ENCODE results near the gene PRPH2. TPM values are rescaled to one million over a fixed set of nuclear protein-coding genes. Genes with fewer than 3 reads are reported as not detected.

PRPH2 gene, protein sequence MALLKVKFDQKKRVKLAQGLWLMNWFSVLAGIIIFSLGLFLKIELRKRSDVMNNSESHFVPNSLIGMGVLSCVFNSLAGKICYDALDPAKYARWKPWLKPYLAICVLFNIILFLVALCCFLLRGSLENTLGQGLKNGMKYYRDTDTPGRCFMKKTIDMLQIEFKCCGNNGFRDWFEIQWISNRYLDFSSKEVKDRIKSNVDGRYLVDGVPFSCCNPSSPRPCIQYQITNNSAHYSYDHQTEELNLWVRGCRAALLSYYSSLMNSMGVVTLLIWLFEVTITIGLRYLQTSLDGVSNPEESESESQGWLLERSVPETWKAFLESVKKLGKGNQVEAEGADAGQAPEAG
- total RNA-seq: under 1 TPM in 1 of 4 donors, not detected in 3; 0.38 TPM

DNA sequence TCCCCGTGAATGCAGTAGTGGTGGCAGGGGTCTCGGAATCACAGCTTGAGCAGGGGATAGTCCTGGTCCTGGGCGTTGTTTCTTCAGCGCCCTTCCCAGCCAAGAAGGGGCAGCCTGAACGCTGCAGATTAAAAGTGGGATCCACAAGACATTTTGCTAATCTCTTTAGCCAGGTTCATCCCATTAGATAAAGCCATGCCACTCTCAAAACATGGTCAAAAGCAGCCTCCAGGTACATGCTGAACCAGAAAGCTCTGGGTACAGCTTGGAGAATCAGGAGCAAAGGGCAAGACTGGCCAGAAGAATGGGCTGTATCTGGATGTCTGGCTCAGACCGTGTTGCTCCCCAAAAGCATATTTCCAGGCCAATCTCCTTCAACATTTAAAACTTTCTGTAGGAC is at the start of gene PRPH2:
TSS of gene PRPH2 (minus strand) at position 101 of the 400 bp plus-strand sequence. CDS start 263 bp downstream, outside the sequence.
- H3K4me1 ChIP-seq: peaks cover 14% of the 10 kb centered on the region
- H3K36me3 ChIP-seq: no peaks in the 10 kb centered on the region
- H3K9me3 ChIP-seq: no peaks in the 10 kb centered on the region
- no peaks in the 10 kb centered on the region for H3K27me3 ChIP-seq
- H3K4me3 ChIP-seq: no peak within 1 kb of the TSS
- TF ChIP-seq, protein P1, sequence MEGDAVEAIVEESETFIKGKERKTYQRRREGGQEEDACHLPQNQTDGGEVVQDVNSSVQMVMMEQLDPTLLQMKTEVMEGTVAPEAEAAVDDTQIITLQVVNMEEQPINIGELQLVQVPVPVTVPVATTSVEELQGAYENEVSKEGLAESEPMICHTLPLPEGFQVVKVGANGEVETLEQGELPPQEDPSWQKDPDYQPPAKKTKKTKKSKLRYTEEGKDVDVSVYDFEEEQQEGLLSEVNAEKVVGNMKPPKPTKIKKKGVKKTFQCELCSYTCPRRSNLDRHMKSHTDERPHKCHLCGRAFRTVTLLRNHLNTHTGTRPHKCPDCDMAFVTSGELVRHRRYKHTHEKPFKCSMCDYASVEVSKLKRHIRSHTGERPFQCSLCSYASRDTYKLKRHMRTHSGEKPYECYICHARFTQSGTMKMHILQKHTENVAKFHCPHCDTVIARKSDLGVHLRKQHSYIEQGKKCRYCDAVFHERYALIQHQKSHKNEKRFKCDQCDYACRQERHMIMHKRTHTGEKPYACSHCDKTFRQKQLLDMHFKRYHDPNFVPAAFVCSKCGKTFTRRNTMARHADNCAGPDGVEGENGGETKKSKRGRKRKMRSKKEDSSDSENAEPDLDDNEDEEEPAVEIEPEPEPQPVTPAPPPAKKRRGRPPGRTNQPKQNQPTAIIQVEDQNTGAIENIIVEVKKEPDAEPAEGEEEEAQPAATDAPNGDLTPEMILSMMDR (IDR thresholded peaks at IDR 0.05): no peak
- TF ChIP-seq EP300 (IDR thresholded peaks at IDR 0.05) (no peak), POLR2AphosphoS5 (IDR thresholded peaks at IDR 0.05) (no peak), POLR2A (IDR thresholded peaks at IDR 0.05) (no peak)
- DNase-seq (ENCODE audit: low spot score in 2 of 2): no peak
- 92% methylated on average over 6 of the region's 6 CpGs for WGBS
- no peak within 1 kb of the TSS for H3K27ac ChIP-seq

DNA sequence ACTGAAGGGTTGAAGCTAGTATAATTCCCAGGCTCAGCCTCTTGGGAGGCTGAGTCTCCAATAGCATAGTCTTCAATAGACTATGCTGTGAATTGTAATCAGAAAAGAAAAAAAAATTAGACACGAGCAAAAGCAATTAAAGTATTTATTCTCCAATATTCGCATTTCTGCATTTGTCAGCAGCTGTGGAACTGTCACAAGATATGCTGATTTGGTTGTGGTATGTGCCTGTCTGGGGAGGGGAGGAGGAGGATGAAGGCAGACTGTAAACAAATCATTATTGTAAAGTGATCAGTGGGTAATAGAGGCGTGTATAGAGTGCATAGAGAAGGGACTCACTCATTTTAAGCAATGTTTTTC is 49.3 kb upstream of the PRPH2 start:
- Histone ChIP-seq H3K27ac (no peak overlapping the region), H3K27me3 (no peaks in the 10 kb centered on the region), H3K9me3 (no peaks in the 10 kb centered on the region), H3K36me3 (no peaks in the 10 kb centered on the region), H3K4me3 (peak overlapping the region; percentile 27), H3K4me1 (peaks cover 15% of the 10 kb centered on the region)
- TF ChIP-seq EP300 (IDR thresholded peaks at IDR 0.05) (no peak), POLR2AphosphoS5 (IDR thresholded peaks at IDR 0.05) (no peak), POLR2A (IDR thresholded peaks at IDR 0.05) (no peak)
- TF ChIP-seq, protein P1 (IDR thresholded peaks at IDR 0.05): no peak
- 53% methylated on average over 3 of the region's 3 CpGs for WGBS
- DNase-seq (ENCODE audit: low spot score in 2 of 2): no peak

DNA sequence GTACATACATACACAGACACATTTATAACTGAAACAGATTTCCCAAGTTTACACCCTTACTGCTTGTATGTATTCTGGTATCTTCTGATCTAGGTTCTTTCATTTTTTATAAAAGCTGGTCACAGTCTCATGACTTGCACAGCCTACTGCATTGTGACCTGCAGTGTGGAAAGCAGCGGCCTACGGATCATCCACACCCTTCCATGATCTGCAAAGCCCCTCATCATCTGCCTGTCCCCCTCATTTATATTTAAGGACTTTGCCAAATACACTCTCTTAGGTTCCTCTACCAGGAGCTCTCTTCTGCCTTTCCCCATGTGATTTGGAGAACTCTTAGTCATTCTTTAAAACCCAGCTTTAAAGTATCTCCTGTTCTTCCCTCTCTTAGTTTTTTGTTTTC is 47.4 kb upstream of the PRPH2 start:
- H3K36me3 ChIP-seq: no peaks in the 10 kb centered on the region
- no peak for DNase-seq (ENCODE audit: low spot score in 2 of 2)
- TF ChIP-seq EP300 (IDR thresholded peaks at IDR 0.05): no peak
- no peak for TF ChIP-seq POLR2AphosphoS5 (IDR thresholded peaks at IDR 0.05)
- TF ChIP-seq, protein P1 (IDR thresholded peaks at IDR 0.05): no peak
- no peak for TF ChIP-seq POLR2A (IDR thresholded peaks at IDR 0.05)
- no peak overlapping the region for H3K27ac ChIP-seq
- no peaks in the 10 kb centered on the region for H3K9me3 ChIP-seq
- 89% methylated on average over 2 of the region's 2 CpGs for WGBS
- H3K4me1 ChIP-seq: peaks cover 15% of the 10 kb centered on the region
- H3K27me3 ChIP-seq: no peaks in the 10 kb centered on the region
- no peak overlapping the region for H3K4me3 ChIP-seq

DNA sequence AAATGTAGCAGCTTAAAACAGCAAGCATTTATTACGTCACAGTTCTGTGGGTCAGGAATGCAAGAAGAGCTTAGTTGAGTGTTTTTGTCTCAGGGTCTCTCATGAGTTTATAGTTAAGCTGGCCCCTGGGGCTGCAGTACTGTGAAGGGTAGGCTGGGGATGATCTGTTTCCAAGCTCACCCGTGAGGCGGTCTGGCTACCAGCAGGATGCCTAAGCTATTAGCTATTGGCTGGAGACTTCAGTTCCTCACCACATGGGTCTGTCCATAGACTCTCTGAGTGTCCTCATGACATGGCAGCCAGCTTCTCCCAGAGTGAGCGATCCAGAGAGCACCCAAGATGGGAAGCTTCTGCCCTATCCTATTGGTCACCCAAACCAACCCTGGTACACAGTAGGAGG is 46.7 kb upstream of the PRPH2 start:
- Histone ChIP-seq H3K27me3 (no peaks in the 10 kb centered on the region), H3K4me3 (no peak overlapping the region), H3K36me3 (no peaks in the 10 kb centered on the region), H3K27ac (no peak overlapping the region), H3K4me1 (peaks cover 9% of the 10 kb centered on the region), H3K9me3 (no peaks in the 10 kb centered on the region)
- 93% methylated on average over 4 of the region's 4 CpGs for WGBS
- TF ChIP-seq POLR2A (IDR thresholded peaks at IDR 0.05) (no peak), EP300 (IDR thresholded peaks at IDR 0.05) (no peak), POLR2AphosphoS5 (IDR thresholded peaks at IDR 0.05) (no peak)
- TF ChIP-seq, protein P1 (IDR thresholded peaks at IDR 0.05): no peak
- DNase-seq (ENCODE audit: low spot score in 2 of 2): no peak

DNA sequence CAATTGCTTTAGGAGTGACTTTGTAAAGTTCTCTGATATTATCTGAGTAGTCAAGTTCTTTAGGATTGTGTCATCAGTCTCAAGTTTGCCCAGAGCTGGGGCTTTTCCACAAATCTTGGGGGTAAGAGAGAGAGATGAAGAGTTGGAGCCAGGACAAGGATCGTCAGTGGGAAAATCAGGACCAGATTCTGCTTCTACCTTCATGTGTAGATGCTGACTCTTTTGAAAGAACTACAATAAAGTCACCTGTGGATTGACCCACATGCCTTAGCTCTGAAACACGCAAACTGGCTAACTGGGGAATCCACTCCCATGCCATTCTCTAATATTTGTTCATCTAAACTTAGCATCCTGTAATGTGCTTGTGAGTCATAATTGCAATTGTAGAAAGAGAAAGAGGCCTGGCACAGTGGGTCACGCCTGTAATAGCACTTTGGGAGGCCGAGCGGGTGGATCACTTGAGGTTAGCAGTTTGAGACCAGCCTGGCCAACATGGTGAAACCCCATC is 43.8 kb upstream of the PRPH2 start:
- Histone ChIP-seq H3K4me3 (no peak overlapping the region), H3K27me3 (no peaks in the 10 kb centered on the region), H3K27ac (no peak overlapping the region), H3K4me1 (peaks cover 11% of the 10 kb centered on the region), H3K36me3 (no peaks in the 10 kb centered on the region), H3K9me3 (no peaks in the 10 kb centered on the region)
- TF ChIP-seq, protein P1 (IDR thresholded peaks at IDR 0.05): no peak
- TF ChIP-seq POLR2AphosphoS5 (IDR thresholded peaks at IDR 0.05): no peak
- no peak for TF ChIP-seq POLR2A (IDR thresholded peaks at IDR 0.05)
- TF ChIP-seq EP300 (IDR thresholded peaks at IDR 0.05): no peak
- no peak for DNase-seq (ENCODE audit: low spot score in 2 of 2)
- 84% methylated on average over 5 of the region's 5 CpGs for WGBS
